B cell (primary cell): Measurements from ENCODE around the gene GJC3. TPM values are rescaled to one million over a fixed set of nuclear protein-coding genes. Genes with fewer than 3 reads are reported as not detected.

Experiments used
- ATAC-seq: fragments of 200-7000 bp; cut with Tn5 transposase; one replicate; pipeline ENCODE4 v1.10.0; 2021; ENCODE audit warnings: low read depth, mild to moderate bottlenecking, moderate number of reproducible peaks, moderate library complexity
- CTCF ChIA-PET: fragments of 350-600 bp; sonication (Branson Sonifier 250); formaldehyde crosslinking; loops from one replicate; lab custom pipeline; 2021; ENCODE audit warnings: antibody characterized with exemption, inconsistent platforms; lab: Charles Lee
- POLR2A ChIA-PET: fragments of 350-600 bp; sonication (Branson Sonifier 250); formaldehyde crosslinking; loops from one replicate; lab custom pipeline; 2021; ENCODE audit warnings: antibody characterized with exemption; lab: Charles Lee
- DNase-seq: peaks from one replicate; pipeline ENCODE4 v3.0.0; 2013
- H2AFZ ChIP-seq: 2 replicates; pipeline ENCODE4 v1.6.1; 2012; ENCODE audit warnings: mild to moderate bottlenecking, low read depth, low read length; ENCODE audit not compliant: insufficient read depth, poor library complexity, severe bottlenecking
- H3K27ac ChIP-seq, 2 donors: 1 replicate in 1 of 2; 2 replicates in 1 of 2; pipeline ENCODE4 v1.5.1; 2012 to 2013; ENCODE audit warnings: low read length in 2 of 2, mild to moderate bottlenecking in 2 of 2, moderate library complexity in 1 of 2
- H3K27me3 ChIP-seq, 4 experiments: fragments of 200-600 bp in 1 of 4; sonication (generic) in 1 of 4; replicated peaks in 1 of 4; 1 replicate in 2 of 4; 2 replicates in 2 of 4; pipeline versions ENCODE4 v1.6.1 to v1.7.0; 2013 to 2016; ENCODE audit warnings: low read length in 3 of 4, mild to moderate bottlenecking in 2 of 4, mixed read lengths in 1 of 4, moderate library complexity in 1 of 4; ENCODE audit not compliant: insufficient read depth in 4 of 4, control insufficient read depth in 3 of 4; ENCODE audit errors: control extremely low read depth in 1 of 4
- H3K36me3 ChIP-seq, 2 experiments: replicated peaks in 1 of 2; 1 replicate in 1 of 2; 2 replicates in 1 of 2; pipeline versions ENCODE4 v1.6.1 to v1.7.1; 2013; ENCODE audit warnings: low read length in 1 of 2; ENCODE audit not compliant: insufficient read depth in 2 of 2, control insufficient read depth in 1 of 2; ENCODE audit errors: control extremely low read depth in 1 of 2, extremely low read depth in 1 of 2
- H3K4me1 ChIP-seq, 2 donors: fragments of 200-600 bp in 1 of 2; sonication (generic) in 1 of 2; 1 replicate in 1 of 2; 2 replicates in 1 of 2; pipeline versions ENCODE4 v1.5.1 to v1.6.1; 2013 to 2017; ENCODE audit warnings: low read length in 2 of 2; ENCODE audit not compliant: control insufficient read depth in 2 of 2, insufficient read depth in 2 of 2
- H3K4me2 ChIP-seq: replicated peaks from 2 replicates; pipeline ENCODE3; 2012; ENCODE audit warnings: mild to moderate bottlenecking, low read depth, low read length; ENCODE audit not compliant: poor library complexity, severe bottlenecking
- H3K4me3 ChIP-seq, 5 experiments: fragments of 200-600 bp in 1 of 5; sonication (generic) in 1 of 5; 1 replicate in 3 of 5; 2 replicates in 2 of 5; pipeline versions ENCODE4 v1.5.1 to v1.7.0; 2011 to 2016; ENCODE audit warnings: low read length in 4 of 5, mild to moderate bottlenecking in 4 of 5, low read depth in 2 of 5, control low read depth in 1 of 5, moderate library complexity in 1 of 5; ENCODE audit not compliant: insufficient read depth in 1 of 5; ENCODE audit errors: control extremely low read depth in 1 of 5, extremely low read depth in 1 of 5
- H3K79me2 ChIP-seq: fragments of 200-600 bp; sonication (generic); one replicate; pipeline ENCODE4 v1.6.0; 2016; ENCODE audit warnings: low read length; ENCODE audit not compliant: control insufficient read depth, insufficient read depth
- H3K9ac ChIP-seq: fragments of 200-600 bp; sonication (generic); 2 replicates; pipeline ENCODE4 v1.6.1; 2017; ENCODE audit warnings: mild to moderate bottlenecking, low read length, moderate library complexity
- H3K9me3 ChIP-seq, 3 donors: one replicate each; pipeline versions ENCODE4 v1.6.1 to v1.7.1; 2013; ENCODE audit warnings: low read length in 2 of 3; ENCODE audit not compliant: control insufficient read depth in 2 of 3, insufficient read depth in 1 of 3; ENCODE audit errors: control extremely low read depth in 1 of 3
- H4K20me1 ChIP-seq: 2 replicates; pipeline ENCODE4 v1.6.0; 2012; ENCODE audit warnings: mild to moderate bottlenecking, low read length; ENCODE audit not compliant: insufficient read depth, control insufficient read depth, poor library complexity, severe bottlenecking
- H3K27ac Mint-ChIP-seq: one replicate; pipeline ENCODE4 v1.8.0; 2021; ENCODE audit warnings: mixed read lengths
- H3K27me3 Mint-ChIP-seq: one replicate; pipeline ENCODE4 v1.8.0; 2021; ENCODE audit warnings: mixed read lengths
- H3K4me1 Mint-ChIP-seq: one replicate; pipeline ENCODE4 v1.8.0; 2021; ENCODE audit warnings: mixed read lengths
- H3K4me3 Mint-ChIP-seq: one replicate; pipeline ENCODE4 v1.8.0; 2021; ENCODE audit warnings: mixed read lengths
- H3K9me3 Mint-ChIP-seq: one replicate; pipeline ENCODE4 v1.8.0; 2022; ENCODE audit warnings: mixed read lengths; ENCODE audit not compliant: insufficient read depth
- EZH2 ChIP-seq: IDR thresholded peaks from 2 replicates; pipeline ENCODE4 v1.6.1; 2012; ENCODE audit warnings: borderline replicate concordance, low read depth, mild to moderate bottlenecking, moderate library complexity, low read length; ENCODE audit not compliant: insufficient read depth, poor library complexity, severe bottlenecking
- WGBS: methylation state at CpG from one replicate; pipeline ENCODE4 v1.1.5; 2013; ENCODE audit warnings: missing lambda C conversion rate; ENCODE audit not compliant: insufficient coverage; 5-methylcytosine and 5-hydroxymethylcytosine counted together
- intact Hi-C: fragments of 100-400 bp; cut with micrococcal nuclease; formaldehyde crosslinking; loops from one replicate; pipeline ENCODE4 v1.10.0; 2022
- polyA plus RNA-seq: library from polyadenylated mRNA; depleted of rRNA; stranded (reverse); fragments of >200 nt; gene quantifications from 2 replicates; pipeline ENCODE4 v1.2.3, GENCODE V29; 2012
- total RNA-seq, 2 donors: library from RNA; stranded (reverse); fragments of 120-200 nt in 1 of 2; gene quantifications; 1 replicate in 1 of 2; 2 replicates in 1 of 2; pipeline versions ENCODE4 v1.2.3 to v1.2.4, GENCODE V29; 2013 to 2022
- TF ChIP-seq, protein P1 (sequence below): fragments of 200-600 bp; IDR thresholded peaks from one replicate; pipeline ENCODE4 v1.8.0; 2022; ENCODE audit warnings: antibody characterized with exemption, mild to moderate bottlenecking

GJC3 gene
- total and polyA plus RNA-seq, 2 donors (not counting 1 experiment from before 2014, with no cell fraction given), result not detected

DNA sequence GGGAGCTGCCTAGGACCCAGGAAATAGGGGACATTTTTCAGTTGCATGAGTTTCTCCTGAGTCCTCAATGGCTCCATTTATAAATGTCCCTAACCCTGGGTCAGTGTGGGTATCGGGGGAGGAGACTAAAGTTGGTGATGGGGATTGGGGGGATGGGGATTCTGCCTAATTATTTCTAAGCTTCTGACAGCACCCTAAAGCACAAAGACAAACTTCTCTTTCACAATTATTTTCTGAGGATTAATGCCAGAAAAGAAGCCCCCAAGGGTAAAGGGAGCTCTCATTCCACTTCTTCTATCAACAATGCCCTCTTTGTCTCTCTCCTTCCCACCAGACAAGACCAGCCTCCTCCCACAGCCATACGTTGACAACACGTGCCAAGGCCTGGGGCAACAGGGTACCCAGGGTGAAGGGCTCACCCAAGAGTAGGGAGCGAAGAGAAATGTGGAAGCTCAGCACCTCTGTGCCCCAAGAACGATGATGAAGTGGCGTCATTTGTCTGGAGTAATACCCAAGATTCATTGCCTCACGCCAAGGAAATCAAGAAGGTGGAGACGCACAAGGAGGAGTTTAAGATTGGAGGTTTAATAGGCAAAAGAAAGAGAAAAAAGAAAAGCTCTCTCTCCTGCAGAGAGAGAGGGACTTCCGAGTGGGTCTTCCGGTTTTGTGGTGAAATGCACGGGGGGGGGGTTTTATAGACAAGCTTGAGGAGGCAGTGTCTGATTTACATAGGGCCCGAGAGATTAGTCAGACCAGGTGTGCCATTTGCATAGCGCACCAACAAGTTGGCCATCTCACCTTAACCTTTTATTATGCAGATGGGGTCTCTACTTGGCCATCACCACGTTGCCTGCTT is 14.4 kb upstream of the GJC3 start:
- no peak overlapping the region for H3K9ac ChIP-seq
- H3K9me3 ChIP-seq, result peaks cover 0 to 4% (median 0%) of the 10 kb centered on the region in 3 donors
- ChIA-PET POLR2A (no interaction called here), CTCF (interaction anchor here (0.7 to 1.0 kb wide), 2 partner anchors 10 to 14 kb away, joined by 3 to 5 read pairs; no protein-coding TSS in a partner anchor)
- peak; percentile 31 for ATAC-seq
- TF ChIP-seq EZH2, result no peak
- TF ChIP-seq, protein P1, sequence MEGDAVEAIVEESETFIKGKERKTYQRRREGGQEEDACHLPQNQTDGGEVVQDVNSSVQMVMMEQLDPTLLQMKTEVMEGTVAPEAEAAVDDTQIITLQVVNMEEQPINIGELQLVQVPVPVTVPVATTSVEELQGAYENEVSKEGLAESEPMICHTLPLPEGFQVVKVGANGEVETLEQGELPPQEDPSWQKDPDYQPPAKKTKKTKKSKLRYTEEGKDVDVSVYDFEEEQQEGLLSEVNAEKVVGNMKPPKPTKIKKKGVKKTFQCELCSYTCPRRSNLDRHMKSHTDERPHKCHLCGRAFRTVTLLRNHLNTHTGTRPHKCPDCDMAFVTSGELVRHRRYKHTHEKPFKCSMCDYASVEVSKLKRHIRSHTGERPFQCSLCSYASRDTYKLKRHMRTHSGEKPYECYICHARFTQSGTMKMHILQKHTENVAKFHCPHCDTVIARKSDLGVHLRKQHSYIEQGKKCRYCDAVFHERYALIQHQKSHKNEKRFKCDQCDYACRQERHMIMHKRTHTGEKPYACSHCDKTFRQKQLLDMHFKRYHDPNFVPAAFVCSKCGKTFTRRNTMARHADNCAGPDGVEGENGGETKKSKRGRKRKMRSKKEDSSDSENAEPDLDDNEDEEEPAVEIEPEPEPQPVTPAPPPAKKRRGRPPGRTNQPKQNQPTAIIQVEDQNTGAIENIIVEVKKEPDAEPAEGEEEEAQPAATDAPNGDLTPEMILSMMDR, result no peak
- H3K4me1 ChIP-seq, result peaks cover 11 to 12% of the 10 kb centered on the region in 2 donors
- H4K20me1 ChIP-seq, result no peaks in the 10 kb centered on the region
- peaks cover 0 to 35% (median 15%) of the 10 kb centered on the region in 4 experiments for H3K27me3 ChIP-seq
- peak overlapping the region; percentile 47 for H3K4me2 ChIP-seq
- Mint-ChIP-seq H3K27me3 (peaks cover 39% of the 10 kb centered on the region), H3K9me3 (peaks cover 1% of the 10 kb centered on the region), H3K4me1 (peaks cover 14% of the 10 kb centered on the region), H3K27ac (peak overlapping the region; percentile 27), H3K4me3 (peak overlapping the region; percentile 73)
- no peaks in the 10 kb centered on the region for H3K36me3 ChIP-seq
- intact Hi-C loops, result no loop called here
- H3K27ac ChIP-seq, result no peak overlapping the region
- H3K4me3 ChIP-seq, result peak overlapping the region in 3 of 5 experiments; percentile 12 to 29 (median 26)
- peak overlapping the region; percentile 70 for H2AFZ ChIP-seq
- no peaks in the 10 kb centered on the region for H3K79me2 ChIP-seq
- 22% methylated on average over 6 of the region's 14 CpGs for WGBS
- peak; percentile 44 for DNase-seq

DNA sequence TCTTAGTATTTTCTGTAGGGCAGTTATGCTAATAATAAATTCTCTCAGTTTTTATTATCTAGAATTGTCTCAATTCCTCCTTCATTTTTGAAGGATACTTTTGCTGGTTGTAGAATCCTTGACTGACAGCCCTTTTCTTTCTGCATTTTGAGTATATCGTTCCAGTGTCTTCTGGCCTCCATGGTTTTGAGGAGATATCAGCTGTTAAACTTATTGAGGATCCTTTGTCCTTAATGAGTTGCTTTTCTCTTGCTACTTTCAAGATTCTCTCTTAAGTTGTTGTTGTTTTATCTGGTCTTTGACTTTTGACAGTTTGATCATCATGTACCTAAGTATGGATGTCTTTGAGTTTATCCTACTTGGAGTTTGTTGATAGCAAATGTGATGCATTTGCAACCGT is 8.9 kb upstream of the GJC3 start:
- Mint-ChIP-seq H3K4me1 (peaks cover 1% of the 10 kb centered on the region), H3K4me3 (no peak overlapping the region), H3K27ac (no peak overlapping the region), H3K9me3 (peaks cover 8% of the 10 kb centered on the region), H3K27me3 (peaks cover 62% of the 10 kb centered on the region)
- ChIA-PET CTCF (interaction anchor here (1.1 kb wide), 1 partner anchor 25 kb away, joined by 3 read pairs; no protein-coding TSS in a partner anchor), POLR2A (no interaction called here)
- Histone ChIP-seq H3K79me2 (no peaks in the 10 kb centered on the region), H3K9ac (no peak overlapping the region), H4K20me1 (no peaks in the 10 kb centered on the region), H3K27me3 (peaks cover 0 to 44% (median 23%) of the 10 kb centered on the region in 4 experiments), H3K27ac (no peak overlapping the region), H3K9me3 (peaks cover 0 to 11% (median 0%) of the 10 kb centered on the region in 3 donors), H3K4me1 (no peaks in the 10 kb centered on the region), H2AFZ (no peak overlapping the region), H3K4me2 (no peak overlapping the region), H3K36me3 (no peaks in the 10 kb centered on the region), H3K4me3 (no peak overlapping the region)
- ATAC-seq (no peak), DNase-seq (no peak)
- no peak for TF ChIP-seq EZH2
- TF ChIP-seq, protein P1, result no peak
- intact Hi-C loops, result no loop called here
- no CpG with 5 or more reads among the region's 2 CpGs for WGBS
